K562 (cell line): ENCODE data around the gene PLA2G3. TPM values are rescaled to one million over a fixed set of nuclear protein-coding genes. Genes with fewer than 3 reads are reported as not detected.
A peak's percentile ranks its signal among the peaks of the same experiment; 100 is the strongest.

Experiments
- ATAC-seq: fragments of 200-7000 bp; cut with Tn5 transposase; 3 replicates; pipeline ENCODE4 v1.9.1; 2020; ENCODE audit warnings: moderate library complexity
- BruUV-seq: library from RNA; stranded (reverse); fragments of 400-500 nt; replicated peaks from 2 replicates; lab custom pipeline; 2021; lab: Mats Ljungman, UMichigan
- CTCF ChIA-PET: fragments of 300-600 bp; formaldehyde crosslinking; extraction: SDS; loops from one replicate; lab custom pipeline; 2021; ENCODE audit warnings: low intra/inter-chr PET ratio; lab: Yijun Ruan, JAX
- POLR2A ChIA-PET: fragments of 300-600, 350-650 bp; sonication (Branson Sonifier 250); formaldehyde crosslinking; extraction: SDS; loops from one replicate; lab custom pipeline; 2021; ENCODE audit warnings: antibody characterized with exemption, inconsistent platforms; lab: Yijun Ruan, JAX
- DNase-seq, 4 experiments: peaks; one replicate each; pipeline versions ENCODE4 v3.0.0 to v3.0.0-alpha.2; 2011 to 2018; ENCODE audit warnings: low spot score in 3 of 4, mixed read lengths in 3 of 4; ENCODE audit errors: extremely low read depth in 1 of 4
- FAIRE-seq: peaks from 2 replicates; lab custom pipeline; 2011; peaks lifted over from hg19 to GRCh38; lab: Jason Lieb, UNC
- H2AFZ ChIP-seq: 2 replicates; pipeline ENCODE4 v1.6.0; 2011; ENCODE audit warnings: low read depth, low read length, control low read depth, inconsistent platforms
- H3K27ac ChIP-seq: fragments of 200-600 bp; 3 replicates; pipeline ENCODE4 v1.8.0; 2011; ENCODE audit warnings: low read depth, mild to moderate bottlenecking, control low read depth, inconsistent platforms, low read length, moderate library complexity, mixed read lengths; ENCODE audit errors: extremely low read depth
- H3K27me3 ChIP-seq, 2 experiments: fragments of 300-600 bp in 1 of 2; 2 replicates in 1 of 2; 3 replicates in 1 of 2; pipeline versions ENCODE4 v1.6.0 to v1.8.0; 2011; ENCODE audit warnings: inconsistent platforms in 2 of 2, low read length in 2 of 2, mild to moderate bottlenecking in 1 of 2, mixed read lengths in 1 of 2, moderate library complexity in 1 of 2; ENCODE audit not compliant: control insufficient read depth in 2 of 2, insufficient read depth in 2 of 2
- H3K36me3 ChIP-seq: fragments of 300-600 bp; 3 replicates; pipeline ENCODE4 v1.8.0; 2011; ENCODE audit warnings: mild to moderate bottlenecking, low read length, inconsistent platforms; ENCODE audit not compliant: control insufficient read depth, insufficient read depth
- H3K4me1 ChIP-seq, 2 experiments: fragments of 200-600 bp in 1 of 2; replicated peaks in 1 of 2; 2 replicates in 1 of 2; 3 replicates in 1 of 2; pipeline versions ENCODE4 v1.5.1 to v1.8.0; 2011; ENCODE audit warnings: inconsistent platforms in 2 of 2, low read length in 2 of 2, mild to moderate bottlenecking in 1 of 2, mixed read lengths in 1 of 2, moderate library complexity in 1 of 2; ENCODE audit not compliant: control insufficient read depth in 2 of 2, insufficient read depth in 2 of 2
- H3K4me2 ChIP-seq: 2 replicates; pipeline ENCODE4 v1.6.1; 2011; ENCODE audit warnings: low read length, control low read depth, inconsistent platforms, mixed read lengths; ENCODE audit not compliant: insufficient read depth
- H3K4me3 ChIP-seq: fragments of 200-600 bp; sonication (generic), shearing (Covaris generic); 2 replicates; pipeline ENCODE4 v1.5.1; 2016; ENCODE audit warnings: control low read depth, inconsistent platforms
- H3K79me2 ChIP-seq: fragments of 200-600 bp; 3 replicates; pipeline ENCODE4 v1.8.0; 2011; ENCODE audit warnings: low read length, inconsistent platforms; ENCODE audit not compliant: control insufficient read depth, insufficient read depth
- H3K9ac ChIP-seq, 2 experiments: 2 replicates each; pipeline versions ENCODE4 v1.6.0 to v1.6.1; 2011; ENCODE audit warnings: low read depth in 2 of 2, low read length in 2 of 2, control low read depth in 1 of 2, inconsistent platforms in 1 of 2, mild to moderate bottlenecking in 1 of 2, mixed read lengths in 1 of 2; ENCODE audit not compliant: insufficient read depth in 1 of 2
- H3K9me1 ChIP-seq: one replicate; pipeline ENCODE4 v1.6.0; 2011; ENCODE audit warnings: inconsistent platforms, mild to moderate bottlenecking, low read length, moderate library complexity; ENCODE audit not compliant: control insufficient read depth, insufficient read depth
- H3K9me3 ChIP-seq: replicated peaks from 2 replicates; pipeline ENCODE4 v1.5.1; 2011; ENCODE audit warnings: low read depth, low read length, inconsistent platforms; ENCODE audit not compliant: control insufficient read depth, insufficient read depth
- H4K20me1 ChIP-seq: replicated peaks from 2 replicates; pipeline ENCODE4 v1.6.1; 2011; ENCODE audit warnings: low read length, inconsistent platforms, mixed read lengths; ENCODE audit not compliant: control insufficient read depth, insufficient read depth
- DNMT1 ChIP-seq: fragments of 450-650 bp; IDR thresholded peaks from 2 replicates; pipeline ENCODE4 v1.6.1; 2016; ENCODE audit warnings: antibody characterized with exemption, mild to moderate bottlenecking
- ERF ChIP-seq: fragments of 450-650 bp; formaldehyde crosslinking; IDR thresholded peaks from 2 replicates; pipeline ENCODE4 v1.4.0; 2020; ENCODE audit warnings: mild to moderate bottlenecking, mixed read lengths
- ESRRA ChIP-seq: fragments of 450-650 bp; IDR thresholded peaks from 2 replicates; pipeline ENCODE4 v1.6.1; 2014; ENCODE audit warnings: low read depth, mild to moderate bottlenecking, moderate library complexity, borderline replicate concordance
- EWSR1 ChIP-seq: fragments of 450-650 bp; IDR thresholded peaks from 2 replicates; pipeline ENCODE4 v1.6.1; 2018; ENCODE audit warnings: borderline replicate concordance, mild to moderate bottlenecking, low read depth, moderate library complexity; ENCODE audit not compliant: partially characterized antibody
- HINFP ChIP-seq: fragments of 450-650 bp; conservative IDR thresholded peaks from 2 replicates; pipeline ENCODE4 v1.6.1; 2016; ENCODE audit warnings: missing genetic modification characterization, low read depth, mild to moderate bottlenecking, control low read depth, missing compliant biosample characterization
- HMG20A ChIP-seq: fragments of 450-650 bp; formaldehyde crosslinking; conservative IDR thresholded peaks from 2 replicates; pipeline ENCODE4 v1.4.0; 2020; ENCODE audit warnings: mild to moderate bottlenecking, mixed read lengths
- NCOA1 ChIP-seq: fragments of 450-650 bp; IDR thresholded peaks from 2 replicates; pipeline ENCODE4 v1.6.1; 2016; ENCODE audit warnings: low read depth
- NUFIP1 ChIP-seq: fragments of 450-650 bp; IDR thresholded peaks from 2 replicates; pipeline ENCODE4 v1.6.1; 2018; ENCODE audit not compliant: partially characterized antibody
- SMAD2 ChIP-seq: fragments of 150-350 bp; IDR thresholded peaks from 2 replicates; pipeline ENCODE4 v1.6.1; 2014; ENCODE audit warnings: low read depth, mild to moderate bottlenecking, low read length
- SP1 ChIP-seq: sonication (generic); formaldehyde crosslinking; IDR thresholded peaks from 2 replicates; pipeline ENCODE4 v1.8.1; 2022; ENCODE audit warnings: mild to moderate bottlenecking, missing genetic modification reagents
- THRA ChIP-seq: fragments of 450-650 bp; IDR thresholded peaks from 2 replicates; pipeline ENCODE4 v1.6.1; 2017; ENCODE audit warnings: mild to moderate bottlenecking, moderate library complexity
- ZKSCAN8 ChIP-seq: fragments of 200-800 bp; sonication (Bioruptor generic); IDR thresholded peaks from 2 replicates; pipeline ENCODE4 v1.6.1; 2016; ENCODE audit warnings: missing genetic modification characterization, missing compliant biosample characterization
- WGBS: fragments of 100-300 bp; shearing (Covaris generic); methylation state at CpG from one replicate; pipeline ENCODE4 v1.1.6; 2016; ENCODE audit warnings: low coverage, mixed read lengths; ENCODE audit not compliant: insufficient coverage; ENCODE audit errors: missing lambda C conversion rate; 5-methylcytosine and 5-hydroxymethylcytosine counted together
- in situ Hi-C: fragments of 300-500 bp; cut with MboI; formaldehyde crosslinking; loops from 4 replicates; pipeline ENCODE4 v1.15.0; 2018; ENCODE audit warnings: inconsistent platforms, mixed read lengths
- intact Hi-C: fragments of 100-400 bp; cut with micrococcal nuclease; formaldehyde crosslinking; loops from 2 replicates; pipeline ENCODE4 v1.14.2; 2022
- polyA plus RNA-seq, 8 experiments: library from polyadenylated mRNA; depleted of rRNA in 4 of 8; stranded (reverse) in 5 of 8; unstranded in 3 of 8; fragments of >200 nt; fragmentation: Nextera tagmentation in 2 of 8; fragmentation: Illumina TruSeq in 1 of 8; extraction: Ambion mirVana in 2 of 8; extraction: Trizol in 1 of 8; gene quantifications; 2 replicates each; pipeline versions ENCODE4 v1.2.1 to v1.2.3, GENCODE V29; 2011 to 2014; ENCODE audit warnings: inconsistent platforms in 1 of 8, missing spikeins in 1 of 8
- total RNA-seq, 7 experiments: library from RNA; depleted of rRNA in 6 of 7; stranded (reverse); fragments of >200 nt in 6 of 7; fragmentation: Illumina TruSeq in 2 of 7; extraction: Trizol in 2 of 7; gene quantifications; 2 replicates each; pipeline versions ENCODE4 v1.2.1 to v1.2.3, GENCODE V29; 2011 to 2021; ENCODE audit warnings: low replicate concordance in 1 of 7

Gene PLA2G3
- total and polyA plus RNA-seq, 9 of the 15 experiments (the other 6 are each of a cell fraction or from before 2014, with no cell fraction given): 0.18 to 1.4 (median 0.64) TPM

GRCh38 chr22:31122196-31122531 lies 18.1 kb downstream of the PLA2G3 start:
- Histone ChIP-seq H3K36me3 (no peaks in the 10 kb centered on the region), H3K79me2 (no peaks in the 10 kb centered on the region), H3K4me3 (no peak overlapping the region), H3K4me2 (no peak overlapping the region), H3K9ac (no peak overlapping the region; a peak in 1 of 4 replicates), H3K9me3 (no peaks in the 10 kb centered on the region), H3K9me1 (no peaks in the 10 kb centered on the region), H3K4me1 (peaks cover 26 to 55% of the 10 kb centered on the region in 2 experiments), H2AFZ (no peak overlapping the region), H4K20me1 (no peaks in the 10 kb centered on the region), H3K27me3 (no peaks in the 10 kb centered on the region), H3K27ac (no peak overlapping the region)
- WGBS: 49% methylated on average over 2 of the region's 2 CpGs
- ChIA-PET POLR2A (interaction anchor here (0.8 kb wide), 1 partner anchor 168 kb away, joined by 3 read pairs; no protein-coding TSS in a partner anchor), CTCF (no interaction called here)
- no TSS peak for BruUV-seq
- no peak for FAIRE-seq
- ATAC-seq: no peak; the same call in 2 of the 3 replicates
- no peak for DNase-seq
- in situ Hi-C loops (no loop called here), intact Hi-C loops (no loop called here)
- TF ChIP-seq NUFIP1 (no peak), ESRRA (peak; percentile 26; the same call in 1 of the 2 replicates)

GRCh38 chr22:31121403-31121802 lies 18.9 kb downstream of the PLA2G3 start:
- no peaks in the 10 kb centered on the region for H3K79me2 ChIP-seq
- intact Hi-C loops: no loop called here
- H3K27me3 ChIP-seq: no peaks in the 10 kb centered on the region
- ChIA-PET CTCF (no interaction called here), POLR2A (no interaction called here)
- H3K4me1 ChIP-seq: peaks cover 26 to 47% of the 10 kb centered on the region in 2 experiments
- H4K20me1 ChIP-seq: no peaks in the 10 kb centered on the region
- no peak for DNase-seq
- no peaks in the 10 kb centered on the region for H3K9me1 ChIP-seq
- no peak for FAIRE-seq
- H3K9ac ChIP-seq: no peak overlapping the region
- in situ Hi-C loops: no loop called here
- H3K9me3 ChIP-seq: no peaks in the 10 kb centered on the region
- no peaks in the 10 kb centered on the region for H3K36me3 ChIP-seq
- no peak for TF ChIP-seq HINFP (tag)
- no peak for TF ChIP-seq HMG20A (CRISPR knock-in tag)
- TF ChIP-seq SMAD2: no peak
- TF ChIP-seq ERF (CRISPR knock-in tag): no peak
- TF ChIP-seq THRA: no peak
- no peak for TF ChIP-seq NCOA1
- no peak for TF ChIP-seq SP1 (CRISPR knock-in tag)
- TF ChIP-seq EWSR1: no peak
- no peak for TF ChIP-seq DNMT1
- TF ChIP-seq ZKSCAN8 (CRISPR knock-in tag): no peak
- 67% methylated on average over 2 of the region's 4 CpGs for WGBS
- no peak overlapping the region for H3K4me3 ChIP-seq
- no peak for ATAC-seq
- no peak overlapping the region for H3K27ac ChIP-seq
- BruUV-seq: no TSS peak
- H3K4me2 ChIP-seq: no peak overlapping the region
- H2AFZ ChIP-seq: no peak overlapping the region
